ENCODE measurements around the gene HSPH1.

HSPH1 gene

GRCh38 chr13:31116224-31116623 lies 45.5 kb downstream of the HSPH1 start:
- no peak for DNase-seq (ENCODE audit: low spot score)
- no peak for TF ChIP-seq CTCF (IDR thresholded peaks at IDR 0.05; ENCODE audit: extremely low read depth, missing control alignments)

GRCh38 chr13:31115616-31116015 lies 46.1 kb downstream of the HSPH1 start:
- no peak for TF ChIP-seq CTCF (IDR thresholded peaks at IDR 0.05; ENCODE audit: extremely low read depth, missing control alignments)
- no peak for DNase-seq (ENCODE audit: low spot score)

GRCh38 chr13:31114641-31115040 lies 47.1 kb downstream of the HSPH1 start:
- no peak for DNase-seq (ENCODE audit: low spot score)

GRCh38 chr13:31111136-31111535 lies 50.6 kb downstream of the HSPH1 start:
- DNase-seq (ENCODE audit: low spot score), result no peak
- TF ChIP-seq CTCF (IDR thresholded peaks at IDR 0.05; ENCODE audit: extremely low read depth, missing control alignments), result no peak

More at GRCh38 chr13:31114641-31115040, 47.1 kb downstream of the HSPH1 start:
- TF ChIP-seq CTCF (IDR thresholded peaks at IDR 0.05; ENCODE audit: extremely low read depth, missing control alignments), result no peak

GRCh38 chr13:31110617-31111016 lies 51.1 kb downstream of the HSPH1 start:
- no peak for DNase-seq (ENCODE audit: low spot score)
- TF ChIP-seq CTCF (IDR thresholded peaks at IDR 0.05; ENCODE audit: extremely low read depth, missing control alignments), result no peak

GRCh38 chr13:31110169-31110568 lies 51.5 kb downstream of the HSPH1 start:
- no peak for DNase-seq (ENCODE audit: low spot score)
- TF ChIP-seq CTCF (IDR thresholded peaks at IDR 0.05; ENCODE audit: extremely low read depth, missing control alignments), result no peak

GRCh38 chr13:31107109-31107508 lies 54.6 kb downstream of the HSPH1 start:
- no peak for TF ChIP-seq CTCF (IDR thresholded peaks at IDR 0.05; ENCODE audit: extremely low read depth, missing control alignments)
- no peak for DNase-seq (ENCODE audit: low spot score)

Measured in GM20000 (cell line).